Smooth muscle cell (in vitro differentiated cells): ENCODE data around the gene TTC3. TPM values are rescaled to one million over a fixed set of nuclear protein-coding genes. Genes with fewer than 3 reads are reported as not detected.

Source experiments
- DNase-seq: peaks from one replicate; lab custom pipeline; 2025; ENCODE audit not compliant: unreplicated experiment; lab: John Stamatoyannopoulos, UW
- H2AFZ ChIP-seq: fragments of 200-600 bp; sonication (generic); 2 replicates; pipeline ENCODE4 v1.6.0; 2016; ENCODE audit warnings: antibody characterized with exemption, low read depth, mild to moderate bottlenecking
- H3F3A ChIP-seq: fragments of 200-600 bp; sonication (generic); 2 replicates; pipeline ENCODE4 v1.6.0; 2017; ENCODE audit warnings: antibody characterized with exemption, low read depth
- H3K27ac ChIP-seq: fragments of 200-600 bp; sonication (generic); 2 replicates; pipeline ENCODE4 v1.5.1; 2016; ENCODE audit warnings: low read depth, mild to moderate bottlenecking
- H3K27me3 ChIP-seq: fragments of 200-600 bp; sonication (generic); 2 replicates; pipeline ENCODE4 v1.6.1; 2016; ENCODE audit warnings: low read depth, mild to moderate bottlenecking
- H3K36me3 ChIP-seq: fragments of 200-600 bp; sonication (generic); 2 replicates; pipeline ENCODE4 v1.5.1; 2016; ENCODE audit warnings: low read depth
- H3K4me1 ChIP-seq: fragments of 200-600 bp; sonication (generic); 2 replicates; pipeline ENCODE4 v1.5.1; 2016; ENCODE audit warnings: low read depth
- H3K4me2 ChIP-seq: fragments of 200-600 bp; sonication (generic); 2 replicates; pipeline ENCODE4 v1.6.0; 2016; ENCODE audit warnings: mild to moderate bottlenecking
- H3K4me3 ChIP-seq: fragments of 200-600 bp; sonication (generic); 2 replicates; pipeline ENCODE4 v1.5.1; 2016; ENCODE audit warnings: mild to moderate bottlenecking
- H3K79me2 ChIP-seq: fragments of 200-600 bp; sonication (generic); 2 replicates; pipeline ENCODE4 v1.6.0; 2016; ENCODE audit warnings: low read depth, mild to moderate bottlenecking
- H3K9ac ChIP-seq: fragments of 200-600 bp; sonication (generic); 2 replicates; pipeline ENCODE4 v1.6.0; 2016; ENCODE audit warnings: low read depth
- H3K9me3 ChIP-seq: fragments of 200-600 bp; sonication (generic); replicated peaks from 2 replicates; pipeline ENCODE4 v1.5.1; 2016; ENCODE audit warnings: low read depth
- H4K20me1 ChIP-seq: fragments of 200-600 bp; sonication (generic); 2 replicates; pipeline ENCODE4 v1.6.0; 2016; ENCODE audit warnings: low read depth
- CTCF ChIP-seq: fragments of 200-600 bp; sonication (generic); IDR thresholded peaks from 2 replicates; pipeline ENCODE4 v1.5.1; 2017; ENCODE audit warnings: borderline replicate concordance, mild to moderate bottlenecking, antibody characterized with exemption; ENCODE audit not compliant: insufficient read depth, poor library complexity, severe bottlenecking
- WGBS: methylation state at CpG from one replicate; pipeline ENCODE4 v1.1.7; 2016; ENCODE audit warnings: low lambda C conversion rate; 5-methylcytosine and 5-hydroxymethylcytosine counted together
- polyA plus RNA-seq: library from polyadenylated mRNA; unstranded; fragments of >200 nt; fragmentation: Nextera tagmentation; extraction: Ambion mirVana; gene quantifications from 2 replicates; pipeline ENCODE4 v1.2.1, GENCODE V29; 2016
- total RNA-seq: library from RNA; depleted of rRNA; stranded (reverse); fragments of >200 nt; gene quantifications from 2 replicates; pipeline ENCODE4 v1.2.3, GENCODE V29; 2014

The TTC3 gene
- total and polyA plus RNA-seq, 2 experiments from 2014 or later: 193 to 224 TPM

- Histone ChIP-seq H3K4me3 (no peak overlapping the region), H3K4me2 (no peak overlapping the region), H3K27me3 (no peaks in the 10 kb centered on the region), H3F3A (no peaks in the 10 kb centered on the region), H2AFZ (no peak overlapping the region), H3K36me3 (peaks cover 9% of the 10 kb centered on the region), H3K9ac (no peak overlapping the region), H3K4me1 (no peaks in the 10 kb centered on the region), H4K20me1 (peaks cover 100% of the 10 kb centered on the region), H3K9me3 (no peaks in the 10 kb centered on the region), H3K27ac (no peak overlapping the region), H3K79me2 (peaks cover 98% of the 10 kb centered on the region)
- no peak for DNase-seq
- WGBS: 86% methylated on average over 3 of the region's 3 CpGs
- TF ChIP-seq CTCF: no peak
These were observed 12.7 kb downstream of the TTC3 start for GRCh38 chr21:37085726-37086125.

- no peak overlapping the region for H3K9ac ChIP-seq
- WGBS: 56% methylated on average over 5 of the region's 5 CpGs
- peaks cover 9% of the 10 kb centered on the region for H3K36me3 ChIP-seq
- no peak overlapping the region for H2AFZ ChIP-seq
- peak; percentile 33 for TF ChIP-seq CTCF
- no peak overlapping the region for H3K4me3 ChIP-seq
- DNase-seq: no peak
- H3K27ac ChIP-seq: peak overlapping the region; percentile 2
- no peaks in the 10 kb centered on the region for H3F3A ChIP-seq
- no peak overlapping the region for H3K4me2 ChIP-seq
- no peaks in the 10 kb centered on the region for H3K27me3 ChIP-seq
- no peaks in the 10 kb centered on the region for H3K4me1 ChIP-seq
- peaks cover 100% of the 10 kb centered on the region for H4K20me1 ChIP-seq
- H3K79me2 ChIP-seq: peaks cover 97% of the 10 kb centered on the region
- H3K9me3 ChIP-seq: no peaks in the 10 kb centered on the region
These were observed 14.1 kb downstream of the TTC3 start for GRCh38 chr21:37087188-37087587.

GRCh38 chr21:37088186-37088735 lies 15.2 kb downstream of the TTC3 start:
- WGBS: 71% methylated on average over 5 of the region's 5 CpGs
- H2AFZ ChIP-seq: no peak overlapping the region
- H3K4me1 ChIP-seq: no peaks in the 10 kb centered on the region
- H3F3A ChIP-seq: no peaks in the 10 kb centered on the region
- peaks cover 9% of the 10 kb centered on the region for H3K36me3 ChIP-seq
- H3K9ac ChIP-seq: no peak overlapping the region
- no peak overlapping the region for H3K27ac ChIP-seq
- H3K79me2 ChIP-seq: peaks cover 92% of the 10 kb centered on the region
- no peak for TF ChIP-seq CTCF
- DNase-seq: no peak
- H4K20me1 ChIP-seq: peaks cover 98% of the 10 kb centered on the region
- H3K9me3 ChIP-seq: no peaks in the 10 kb centered on the region
- no peak overlapping the region for H3K4me3 ChIP-seq
- H3K4me2 ChIP-seq: no peak overlapping the region
- no peaks in the 10 kb centered on the region for H3K27me3 ChIP-seq

- Histone ChIP-seq H3K9ac (no peak overlapping the region), H3K27me3 (no peaks in the 10 kb centered on the region), H2AFZ (no peak overlapping the region), H3K4me3 (no peak overlapping the region), H3K36me3 (peaks cover 19% of the 10 kb centered on the region), H3K4me1 (peaks cover 10% of the 10 kb centered on the region), H3K79me2 (peaks cover 73% of the 10 kb centered on the region), H3K27ac (no peak overlapping the region), H3K4me2 (no peak overlapping the region), H4K20me1 (peaks cover 97% of the 10 kb centered on the region), H3K9me3 (no peaks in the 10 kb centered on the region), H3F3A (no peaks in the 10 kb centered on the region)
- no peak for TF ChIP-seq CTCF
- DNase-seq: no peak
These were observed 20.9 kb downstream of the TTC3 start for GRCh38 chr21:37093977-37094376.
